ENCODE data around the gene TECPR2.

Gene TECPR2

GRCh38 chr14:102507081-102507856 is 144.5 kb downstream of the TECPR2 start:
- no peak for ATAC-seq
- no peak for TF ChIP-seq ZC3H10 (CRISPR knock-in tag; IDR thresholded peaks at IDR 0.05)
- TF ChIP-seq CSDC2 (CRISPR knock-in tag; IDR thresholded peaks at IDR 0.05): no peak
- TF ChIP-seq TCF4 (CRISPR knock-in tag; IDR thresholded peaks at IDR 0.05; ENCODE audit: borderline replicate concordance): no peak
- no peak for TF ChIP-seq RARB (CRISPR knock-in tag; IDR thresholded peaks at IDR 0.05)
- TF ChIP-seq PPARA (CRISPR knock-in tag; IDR thresholded peaks at IDR 0.05; ENCODE audit: borderline replicate concordance): no peak
- no peak for TF ChIP-seq SNAI2 (CRISPR knock-in tag; IDR thresholded peaks at IDR 0.05)
- no peak for TF ChIP-seq ISL1 (CRISPR knock-in tag; IDR thresholded peaks at IDR 0.05)
- TF ChIP-seq ZNF70 (CRISPR knock-in tag; IDR thresholded peaks at IDR 0.05): no peak
- TF ChIP-seq TOX (CRISPR knock-in tag; IDR thresholded peaks at IDR 0.05; ENCODE audit: borderline replicate concordance): no peak
- no peak for TF ChIP-seq ZFP3 (CRISPR knock-in tag; IDR thresholded peaks at IDR 0.05)
- no peak for TF ChIP-seq POU6F1 (CRISPR knock-in tag; IDR thresholded peaks at IDR 0.05; ENCODE audit: borderline replicate concordance, low read depth)
- no peak for TF ChIP-seq ZNF565 (CRISPR knock-in tag; conservative IDR thresholded peaks at IDR 0.05; ENCODE audit: low read depth)
- TF ChIP-seq PATZ1 (CRISPR knock-in tag; IDR thresholded peaks at IDR 0.05; ENCODE audit: borderline replicate concordance): no peak

GRCh38 chr14:102507857-102508312 is 145.1 kb downstream of the TECPR2 start:
- no peak for ATAC-seq
- TF ChIP-seq ISL1 (CRISPR knock-in tag; IDR thresholded peaks at IDR 0.05) (no peak), TOX (CRISPR knock-in tag; IDR thresholded peaks at IDR 0.05; ENCODE audit: borderline replicate concordance) (no peak), ZC3H10 (CRISPR knock-in tag; IDR thresholded peaks at IDR 0.05) (no peak), CREB5 (CRISPR knock-in tag; IDR thresholded peaks at IDR 0.05; ENCODE audit: low read depth) (no peak), RARB (CRISPR knock-in tag; IDR thresholded peaks at IDR 0.05) (no peak), ESRRG (CRISPR knock-in tag; IDR thresholded peaks at IDR 0.05) (no peak), ZFP3 (CRISPR knock-in tag; IDR thresholded peaks at IDR 0.05) (no peak), CSRNP3 (CRISPR knock-in tag; IDR thresholded peaks at IDR 0.05) (no peak), ARNTL (CRISPR knock-in tag; IDR thresholded peaks at IDR 0.05; ENCODE audit: borderline replicate concordance, low read depth) (no peak)

GRCh38 chr14:102508410-102508773 is 145.7 kb downstream of the TECPR2 start:
- ATAC-seq: no peak
- no peak for TF ChIP-seq ZFP30 (CRISPR knock-in tag; IDR thresholded peaks at IDR 0.05)
- TF ChIP-seq PPARA (CRISPR knock-in tag; IDR thresholded peaks at IDR 0.05; ENCODE audit: borderline replicate concordance): no peak
- TF ChIP-seq TCF4 (CRISPR knock-in tag; IDR thresholded peaks at IDR 0.05; ENCODE audit: borderline replicate concordance): no peak
- no peak for TF ChIP-seq ARNTL (CRISPR knock-in tag; IDR thresholded peaks at IDR 0.05; ENCODE audit: borderline replicate concordance, low read depth)
- TF ChIP-seq PATZ1 (CRISPR knock-in tag; IDR thresholded peaks at IDR 0.05; ENCODE audit: borderline replicate concordance): no peak
- TF ChIP-seq ZNF8 (CRISPR knock-in tag; IDR thresholded peaks at IDR 0.05): no peak
- TF ChIP-seq ZC3H10 (CRISPR knock-in tag; IDR thresholded peaks at IDR 0.05): no peak
- TF ChIP-seq BACH2 (CRISPR knock-in tag; IDR thresholded peaks at IDR 0.05; ENCODE audit: borderline replicate concordance): no peak
- no peak for TF ChIP-seq ZNF565 (CRISPR knock-in tag; conservative IDR thresholded peaks at IDR 0.05; ENCODE audit: low read depth)
- no peak for TF ChIP-seq TOX (CRISPR knock-in tag; IDR thresholded peaks at IDR 0.05; ENCODE audit: borderline replicate concordance)
- no peak for TF ChIP-seq GLIS3 (CRISPR knock-in tag; IDR thresholded peaks at IDR 0.05)

Data from SK-N-SH treated with all-trans-retinoic acid at 6 μM for 48 hours (cell line).